Endothelial cell of umbilical vein (primary cell): ENCODE results near the gene CARNS1.
A peak's percentile ranks its signal among the peaks of the same experiment; 100 is the strongest.

Experiments used
- CTCF ChIP-seq, 2 donors: IDR thresholded peaks; 1 replicate in 1 of 2; 2 replicates in 1 of 2; pipeline ENCODE4 v1.5.1; 2011; ENCODE audit warnings: low read length in 2 of 2, mild to moderate bottlenecking in 2 of 2, moderate library complexity in 2 of 2, control low read depth in 1 of 2, inconsistent platforms in 1 of 2, low read depth in 1 of 2; ENCODE audit not compliant: insufficient read depth in 1 of 2; ENCODE audit errors: extremely low read depth in 1 of 2
- EZH2 ChIP-seq: IDR thresholded peaks from 2 replicates; pipeline ENCODE4 v1.6.1; 2012; ENCODE audit warnings: borderline replicate concordance, low read depth, mild to moderate bottlenecking, moderate library complexity, low read length, inconsistent platforms; ENCODE audit not compliant: severe bottlenecking
- GATA2 ChIP-seq: IDR thresholded peaks from 2 replicates; pipeline ENCODE4 v1.7.0; 2011; ENCODE audit warnings: low read depth, mild to moderate bottlenecking, moderate library complexity, mixed read lengths, low read length; ENCODE audit not compliant: insufficient read length, insufficient read depth
- JUN ChIP-seq: IDR thresholded peaks from 2 replicates; pipeline ENCODE4 v1.6.1; 2011; ENCODE audit warnings: borderline replicate concordance, low read depth; ENCODE audit not compliant: insufficient read length, insufficient read depth
- MAX ChIP-seq: IDR thresholded peaks from 2 replicates; pipeline ENCODE4 v1.6.1; 2011; ENCODE audit not compliant: insufficient read depth, insufficient read length
- MYC ChIP-seq: IDR thresholded peaks from one replicate; pipeline ENCODE4 v1.6.1; 2011; ENCODE audit warnings: mild to moderate bottlenecking, low read depth, low read length
- POLR2A ChIP-seq: IDR thresholded peaks from 2 replicates; pipeline ENCODE4 v1.6.1; 2012; ENCODE audit warnings: low read depth, mild to moderate bottlenecking, control low read depth, low read length
- POLR2AphosphoS5 ChIP-seq: IDR thresholded peaks from 2 replicates; pipeline ENCODE4 v1.6.1; 2012; ENCODE audit warnings: low read depth, mild to moderate bottlenecking, control low read depth, low read length, moderate library complexity; ENCODE audit not compliant: insufficient read depth

GRCh38 chr11:67372321-67372992, 43.0 kb upstream of the CARNS1 start:
- TF ChIP-seq CTCF (IDR thresholded peaks at IDR 0.05; ENCODE audit: extremely low read depth in 1 of 2, insufficient read depth in 1 of 2, low read depth in 1 of 2, low read length in 2 of 2) = no peak
- no peak for TF ChIP-seq EZH2
- TF ChIP-seq POLR2A = peak; percentile 63
- no peak for TF ChIP-seq MAX
- TF ChIP-seq POLR2AphosphoS5 = no peak
- TF ChIP-seq GATA2 = no peak
- no peak for TF ChIP-seq JUN
- TF ChIP-seq MYC = no peak
